ENCODE measurements around the gene XPA.

The XPA gene

GRCh38 chr9:97645720-97646119 is 51.4 kb downstream of the XPA start:
- Histone ChIP-seq H3K4me3 (ENCODE audit: low read length, poor library complexity, severe bottlenecking) (no peak overlapping the region), H3K9ac (ENCODE audit: low read depth, low read length, poor library complexity, severe bottlenecking) (no peak overlapping the region), H4K20me1 (ENCODE audit: insufficient read depth, low read length, poor library complexity, severe bottlenecking) (no peaks in the 10 kb centered on the region), H3K36me3 (ENCODE audit: insufficient read depth, low read length) (peaks cover 83% of the 10 kb centered on the region), H3K9me3 (ENCODE audit: insufficient read depth, low read depth, low read length) (no peaks in the 10 kb centered on the region), H3K4me2 (ENCODE audit: low read depth, low read length, poor library complexity, severe bottlenecking) (no peak overlapping the region), H3F3A (ENCODE audit: low read depth) (no peaks in the 10 kb centered on the region), H3K9me2 (replicated peaks; ENCODE audit: low read depth, low read length) (no peaks in the 10 kb centered on the region), H2AFZ (ENCODE audit: low read length) (no peak overlapping the region), H3K27me3 (ENCODE audit: insufficient read depth, low read length, poor library complexity, severe bottlenecking) (no peaks in the 10 kb centered on the region), H3K4me1 (ENCODE audit: insufficient read depth, low read length, poor library complexity, severe bottlenecking) (peaks cover 3% of the 10 kb centered on the region), H3K79me2 (ENCODE audit: insufficient read depth, low read length) (peaks cover 15% of the 10 kb centered on the region)
- TF ChIP-seq EZH2phosphoT487 (IDR thresholded peaks at IDR 0.05; ENCODE audit: borderline replicate concordance) (no peak), CTCF (conservative IDR thresholded peaks at IDR 0.05; ENCODE audit: low read length) (no peak)

- TF ChIP-seq CTCF (conservative IDR thresholded peaks at IDR 0.05; ENCODE audit: low read length), result no peak
- no peak for TF ChIP-seq EZH2phosphoT487 (IDR thresholded peaks at IDR 0.05; ENCODE audit: borderline replicate concordance)
- peaks cover 45% of the 10 kb centered on the region for H4K20me1 ChIP-seq (ENCODE audit: insufficient read depth, low read length, poor library complexity, severe bottlenecking)
Measured at GRCh38 chr9:97640325-97640724, 56.8 kb downstream of the XPA start.

GRCh38 chr9:97638666-97639065 is 58.5 kb downstream of the XPA start:
- Histone ChIP-seq H3K9ac (ENCODE audit: low read depth, low read length, poor library complexity, severe bottlenecking) (peak overlapping the region; percentile 21), H3K79me2 (ENCODE audit: insufficient read depth, low read length) (peaks cover 83% of the 10 kb centered on the region), H3F3A (ENCODE audit: low read depth) (0 out of 2 replicates have a peak, but pooled peaks cover 4% of the 10 kb centered on the region), H3K9me3 (ENCODE audit: insufficient read depth, low read depth, low read length) (no peaks in the 10 kb centered on the region), H2AFZ (ENCODE audit: low read length) (no peak overlapping the region), H3K4me1 (ENCODE audit: insufficient read depth, low read length, poor library complexity, severe bottlenecking) (peaks cover 58% of the 10 kb centered on the region), H3K4me3 (ENCODE audit: low read length, poor library complexity, severe bottlenecking) (peak overlapping the region; percentile 65), H3K9me2 (replicated peaks; ENCODE audit: low read depth, low read length) (no peaks in the 10 kb centered on the region), H4K20me1 (ENCODE audit: insufficient read depth, low read length, poor library complexity, severe bottlenecking) (peaks cover 56% of the 10 kb centered on the region), H3K27me3 (ENCODE audit: insufficient read depth, low read length, poor library complexity, severe bottlenecking) (no peaks in the 10 kb centered on the region), H3K4me2 (ENCODE audit: low read depth, low read length, poor library complexity, severe bottlenecking) (peak overlapping the region; percentile 88), H3K36me3 (ENCODE audit: insufficient read depth, low read length) (peaks cover 22% of the 10 kb centered on the region; the same call in 1 of the 2 replicates)
- TF ChIP-seq EZH2phosphoT487 (IDR thresholded peaks at IDR 0.05; ENCODE audit: borderline replicate concordance), result no peak
- peak; percentile 57 for TF ChIP-seq CTCF (conservative IDR thresholded peaks at IDR 0.05; ENCODE audit: low read length)

More at GRCh38 chr9:97640325-97640724, 56.8 kb downstream of the XPA start:
- Histone ChIP-seq H3K4me3 (ENCODE audit: low read length, poor library complexity, severe bottlenecking) (no peak overlapping the region), H3K4me2 (ENCODE audit: low read depth, low read length, poor library complexity, severe bottlenecking) (peak overlapping the region; percentile 88), H3K27me3 (ENCODE audit: insufficient read depth, low read length, poor library complexity, severe bottlenecking) (no peaks in the 10 kb centered on the region), H3F3A (ENCODE audit: low read depth) (no peaks in the 10 kb centered on the region), H3K9ac (ENCODE audit: low read depth, low read length, poor library complexity, severe bottlenecking) (no peak overlapping the region), H3K36me3 (ENCODE audit: insufficient read depth, low read length) (peaks cover 39% of the 10 kb centered on the region; the same call in 1 of the 2 replicates), H3K9me3 (ENCODE audit: insufficient read depth, low read depth, low read length) (no peaks in the 10 kb centered on the region), H3K79me2 (ENCODE audit: insufficient read depth, low read length) (peaks cover 66% of the 10 kb centered on the region), H2AFZ (ENCODE audit: low read length) (no peak overlapping the region), H3K9me2 (replicated peaks; ENCODE audit: low read depth, low read length) (no peaks in the 10 kb centered on the region), H3K4me1 (ENCODE audit: insufficient read depth, low read length, poor library complexity, severe bottlenecking) (peaks cover 48% of the 10 kb centered on the region)

Data from Loucy (cell line).